G401 (cell line): Measurements from ENCODE around the gene R3HCC1L. TPM values are rescaled to one million over a fixed set of nuclear protein-coding genes. Genes with fewer than 3 reads are reported as not detected.
A peak's percentile ranks its signal among the peaks of the same experiment; 100 is the strongest.

Experiments
- DNase-seq: peaks from one replicate; pipeline ENCODE4 v3.0.0-alpha.2; 2015; ENCODE audit warnings: low spot score
- in situ Hi-C: cut with HindIII; loops from 2 replicates; pipeline ENCODE4 v1.10.0; 2016; ENCODE audit warnings: low sequenced_read_pairs, mixed read lengths
- total RNA-seq: library from RNA; depleted of rRNA; stranded (reverse); fragments of >200 nt; shearing (Covaris generic); gene quantifications from 2 replicates; pipeline ENCODE4 v1.2.3, GENCODE V29; 2014

The R3HCC1L gene
- total RNA-seq, 1 experiment from 2014 or later, result 15.1 TPM

- in situ Hi-C loops, result no loop called here
- DNase-seq, result peak; percentile 26
Measured at GRCh38 chr10:98267069-98267893, 132.8 kb downstream of the R3HCC1L start.

GRCh38 chr10:98267894-98268693, 133.6 kb downstream of the R3HCC1L start, which contains the start of gene LOXL4:
Gene LOXL4, minus strand, starts transcription at chr10:98268194. Its CDS starts 5,175 bp downstream, at chr10:98263019.
- in situ Hi-C loops, result no loop called here
- DNase-seq, result peak; percentile 42

- DNase-seq, result no peak
- in situ Hi-C loops, result no loop called here
Measured at GRCh38 chr10:98268694-98269431, 134.4 kb downstream of the R3HCC1L start.

DNA sequence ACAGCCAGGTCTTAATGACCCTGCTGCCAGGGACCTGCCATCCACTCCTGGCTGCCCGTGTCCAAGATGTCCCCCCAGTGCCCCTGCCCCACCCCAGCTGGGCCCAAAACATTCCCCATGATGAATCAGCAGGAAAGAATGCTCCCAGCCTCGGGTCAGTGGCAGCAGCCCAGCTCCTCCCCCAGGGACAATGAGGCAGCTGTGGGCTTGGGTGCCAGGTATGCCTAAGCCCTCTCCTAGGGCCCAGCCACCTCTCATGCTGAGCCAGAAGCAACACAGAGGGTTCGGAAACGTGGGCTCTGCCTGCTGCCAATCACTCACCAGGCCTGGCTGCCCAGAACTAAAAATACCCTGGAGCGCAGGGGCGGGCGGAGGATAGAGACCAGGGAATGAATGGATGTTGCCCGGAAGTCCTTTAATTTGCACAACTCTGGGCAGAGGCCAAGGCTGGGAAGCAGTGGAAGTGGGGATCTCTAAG, 135.0 kb downstream of the R3HCC1L start:
- in situ Hi-C loops, result no loop called here

GRCh38 chr10:98270073-98270740, 135.8 kb downstream of the R3HCC1L start:
- in situ Hi-C loops, result no loop called here
- no peak for DNase-seq

More for the DNA sequence above, 135.0 kb downstream of the R3HCC1L start:
- DNase-seq, result no peak

DNA sequence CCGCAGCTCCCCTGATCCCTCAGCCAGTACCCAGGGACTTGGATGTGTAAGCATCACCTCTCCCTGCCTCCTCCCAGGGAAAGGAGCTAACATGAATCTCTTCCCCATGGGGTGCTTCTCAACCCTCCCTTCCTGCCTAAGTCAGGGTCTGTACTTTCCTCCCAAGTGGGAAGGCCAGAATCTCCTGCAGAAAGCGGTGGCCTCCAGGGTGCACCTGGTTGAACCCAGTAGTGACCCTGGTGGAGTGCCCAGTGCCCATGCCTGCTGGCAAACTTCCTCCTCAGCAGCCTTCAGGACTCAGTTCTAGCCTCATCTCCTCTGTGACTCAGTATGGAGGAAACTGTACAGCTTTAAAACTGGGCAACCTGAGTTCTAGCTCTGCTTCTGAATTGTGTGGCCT, 136.3 kb downstream of the R3HCC1L start:
- in situ Hi-C loops, result no loop called here
- no peak for DNase-seq

DNA sequence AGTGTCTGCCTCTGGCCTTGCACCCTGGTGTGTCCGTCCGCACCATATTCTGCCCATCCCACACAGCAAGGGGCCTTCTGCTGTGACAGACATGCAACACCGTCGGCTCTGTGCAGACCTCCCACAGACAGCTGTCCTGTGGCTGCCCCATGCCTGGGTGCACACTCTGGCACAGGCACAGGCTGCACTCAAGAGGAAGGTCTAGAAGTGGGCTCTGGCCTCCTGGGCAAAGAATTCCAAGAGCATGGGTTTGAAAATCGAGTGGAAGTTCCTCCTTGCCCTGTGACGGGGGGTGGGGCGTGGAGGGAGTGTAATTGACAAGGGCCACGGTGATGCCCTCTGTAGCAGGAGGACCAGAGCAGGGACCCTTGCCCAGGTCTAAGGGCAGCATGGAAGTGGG, 137.8 kb downstream of the R3HCC1L start:
- in situ Hi-C loops, result no loop called here
- DNase-seq, result no peak

DNA sequence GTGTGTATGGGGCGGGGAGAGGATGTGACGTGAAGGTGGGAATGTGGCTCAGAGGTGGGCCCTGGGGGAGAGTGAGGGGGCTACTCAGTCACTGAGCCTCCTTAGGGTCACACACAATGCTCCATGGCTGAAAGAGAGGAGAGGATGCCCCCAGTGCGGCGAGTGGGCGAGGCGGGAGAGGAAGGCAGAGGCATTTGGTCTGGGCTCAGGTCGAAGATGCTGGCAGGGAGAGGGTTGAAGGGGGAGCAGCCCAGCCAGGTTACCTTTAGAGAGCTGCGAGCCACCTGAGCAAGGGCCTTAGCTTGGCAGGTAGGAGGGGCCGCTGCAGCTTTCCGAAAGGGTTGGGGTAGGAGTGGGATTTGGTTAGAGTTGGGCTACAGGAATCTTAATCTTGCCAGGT, 138.2 kb downstream of the R3HCC1L start:
- in situ Hi-C loops, result no loop called here
- no peak for DNase-seq

GRCh38 chr10:98273057-98273850, 138.8 kb downstream of the R3HCC1L start:
- in situ Hi-C loops, result no loop called here
- no peak for DNase-seq

- DNase-seq, result no peak
- in situ Hi-C loops, result no loop called here
Measured at GRCh38 chr10:98274562-98274961, 140.1 kb downstream of the R3HCC1L start.

DNA sequence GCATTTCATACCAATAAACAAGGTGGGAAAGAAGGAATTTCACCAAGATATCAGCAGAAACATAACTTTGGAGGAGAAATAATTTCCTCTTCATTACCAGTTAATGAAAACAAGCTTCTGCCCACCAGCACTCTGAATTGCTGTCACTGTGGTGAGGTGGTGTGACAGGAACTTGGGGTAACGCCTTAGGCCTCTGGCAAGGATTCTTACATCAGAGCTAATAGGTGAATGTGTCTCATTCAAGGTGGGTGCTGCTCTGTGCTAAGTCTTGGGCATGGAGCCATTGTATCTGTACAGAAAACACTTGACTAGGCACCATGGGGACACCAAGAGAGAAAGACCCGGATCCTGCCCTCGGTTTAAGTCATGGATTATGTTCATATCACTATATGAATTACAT, 141.9 kb downstream of the R3HCC1L start:
- DNase-seq, result no peak

GRCh38 chr10:98285416-98285815, 151.0 kb downstream of the R3HCC1L start:
- peak; percentile 87 for DNase-seq
- in situ Hi-C loops, result no loop called here

More for the DNA sequence above, 141.9 kb downstream of the R3HCC1L start:
- in situ Hi-C loops, result no loop called here

GRCh38 chr10:98286419-98286818, 152.0 kb downstream of the R3HCC1L start:
- no peak for DNase-seq
- in situ Hi-C loops, result no loop called here

GRCh38 chr10:98287321-98287720, 152.9 kb downstream of the R3HCC1L start:
- DNase-seq, result no peak
- in situ Hi-C loops, result no loop called here

GRCh38 chr10:98289802-98290209, 155.3 kb downstream of the R3HCC1L start:
- DNase-seq, result no peak
- in situ Hi-C loops, result no loop called here

DNA sequence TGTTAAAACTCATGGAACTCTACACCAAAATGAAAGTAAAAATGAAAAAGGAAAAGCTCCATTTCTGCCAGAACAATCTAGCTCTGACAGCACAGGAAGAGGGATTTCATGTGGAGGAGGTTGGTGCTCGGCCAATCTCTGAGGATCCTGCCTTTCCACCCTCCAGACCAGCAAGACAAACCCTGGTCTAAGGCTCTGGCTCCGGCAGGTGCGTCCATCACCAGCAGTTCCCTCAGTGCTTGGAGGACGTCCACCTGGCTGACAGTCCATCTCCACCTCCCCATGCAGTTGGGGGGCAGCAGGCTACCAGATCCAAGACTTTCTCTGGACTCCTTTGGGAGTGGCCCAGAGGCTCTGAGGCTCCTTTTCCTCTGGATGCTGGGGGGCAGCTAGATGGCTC, 158.5 kb downstream of the R3HCC1L start:
- DNase-seq, result peak; percentile 74
- in situ Hi-C loops, result no loop called here

DNA sequence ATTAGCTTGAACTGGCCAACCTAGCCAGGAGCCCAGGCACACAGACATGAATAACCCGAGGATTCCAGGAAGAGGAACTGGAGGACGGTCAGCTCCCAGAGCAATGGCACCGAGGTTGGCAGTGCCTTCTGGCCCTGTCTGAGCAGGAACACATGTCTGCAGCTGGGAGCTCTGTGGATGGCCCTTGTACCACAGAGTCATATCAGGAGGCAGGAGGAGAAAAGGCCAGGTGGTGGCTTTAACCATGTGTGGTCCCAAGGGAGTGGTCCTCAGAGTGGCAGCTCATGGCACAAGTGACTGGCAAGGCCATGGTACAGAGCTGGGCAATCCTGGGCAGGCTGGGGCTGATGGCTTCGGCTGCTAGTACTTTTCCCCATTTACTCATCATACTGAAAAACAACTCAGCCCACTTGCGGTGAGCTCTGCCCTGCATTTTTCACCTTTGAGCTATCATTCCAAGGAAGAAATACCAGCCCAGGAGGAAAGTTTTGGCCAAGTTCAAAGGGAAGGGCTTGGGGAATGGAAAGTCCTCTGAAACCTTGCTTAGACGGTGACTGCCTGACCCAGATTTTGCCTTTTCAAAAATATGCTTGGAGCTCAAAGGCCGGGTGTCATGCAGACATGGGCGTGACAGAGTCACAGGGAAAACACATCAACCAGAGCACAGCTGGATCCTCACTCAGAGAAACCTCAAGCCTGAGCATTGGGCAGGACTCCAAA, 159.3 kb downstream of the R3HCC1L start:
- in situ Hi-C loops, result no loop called here
- DNase-seq, result no peak

GRCh38 chr10:98294270-98294627, 159.8 kb downstream of the R3HCC1L start:
- no peak for DNase-seq
- in situ Hi-C loops, result no loop called here
